ENCODE data around the gene NCEH1. TPM values are rescaled to one million over a fixed set of nuclear protein-coding genes. Genes with fewer than 3 reads are reported as not detected.

Gene NCEH1
- total and polyA plus RNA-seq, 2 experiments from 2014 or later = 4.7 to 10.5 TPM

DNA sequence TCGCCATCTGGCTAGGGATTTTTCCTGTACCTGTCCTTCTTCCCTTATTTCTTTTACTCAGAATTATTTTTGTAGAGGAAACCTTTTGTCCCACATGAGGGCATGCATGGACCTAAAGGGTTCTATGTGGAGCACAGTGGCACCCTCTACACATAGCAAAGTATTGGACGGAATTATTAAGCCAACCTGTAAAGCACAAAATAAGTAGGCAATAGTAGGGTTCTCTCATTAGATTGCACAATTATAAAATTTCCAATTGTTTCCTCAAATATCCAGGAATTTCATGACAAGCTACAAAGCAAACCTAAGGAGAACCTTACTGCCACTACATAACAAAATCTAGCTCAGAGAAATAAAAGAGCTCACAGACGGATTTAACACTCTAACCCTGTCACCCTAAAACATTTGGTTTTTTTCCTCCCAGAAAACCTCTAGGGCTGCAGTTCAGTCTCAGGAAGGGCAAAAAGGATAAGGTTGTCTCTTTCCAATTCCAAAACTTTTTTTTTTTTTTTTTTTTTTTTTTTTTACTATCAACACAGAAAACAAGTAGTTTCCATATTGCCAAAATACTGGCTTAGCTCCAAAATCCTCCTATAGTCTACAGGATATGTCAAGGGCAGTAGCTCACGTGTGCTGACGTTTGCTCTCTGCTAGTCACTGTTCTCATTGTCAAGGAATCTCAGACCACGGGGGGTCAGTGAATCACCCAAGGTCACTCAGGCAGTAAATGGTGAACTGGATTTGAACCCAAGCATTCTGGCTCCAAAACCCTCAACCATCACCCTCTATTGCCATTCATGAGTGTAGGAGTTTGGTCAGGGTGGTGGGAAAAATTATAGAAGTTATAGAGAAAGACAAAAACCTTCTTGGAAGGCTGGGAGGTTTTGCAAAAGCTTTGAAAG lies 52.3 kb downstream of the NCEH1 start:
- H4K20me1 ChIP-seq (ENCODE audit: insufficient read depth, poor library complexity, severe bottlenecking) = no peaks in the 10 kb centered on the region
- H3K4me3 ChIP-seq = no peak overlapping the region
- H3K4me2 ChIP-seq = no peak overlapping the region
- no peaks in the 10 kb centered on the region for H3K27me3 ChIP-seq
- H3K9me3 ChIP-seq (ENCODE audit: low read depth) = no peaks in the 10 kb centered on the region
- TF ChIP-seq EZH2 (IDR thresholded peaks at IDR 0.05; ENCODE audit: borderline replicate concordance) (no peak), EZH2phosphoT487 (IDR thresholded peaks at IDR 0.05; ENCODE audit: low read depth, severe bottlenecking, unreplicated experiment) (no peak)
- TF ChIP-seq, protein P1, sequence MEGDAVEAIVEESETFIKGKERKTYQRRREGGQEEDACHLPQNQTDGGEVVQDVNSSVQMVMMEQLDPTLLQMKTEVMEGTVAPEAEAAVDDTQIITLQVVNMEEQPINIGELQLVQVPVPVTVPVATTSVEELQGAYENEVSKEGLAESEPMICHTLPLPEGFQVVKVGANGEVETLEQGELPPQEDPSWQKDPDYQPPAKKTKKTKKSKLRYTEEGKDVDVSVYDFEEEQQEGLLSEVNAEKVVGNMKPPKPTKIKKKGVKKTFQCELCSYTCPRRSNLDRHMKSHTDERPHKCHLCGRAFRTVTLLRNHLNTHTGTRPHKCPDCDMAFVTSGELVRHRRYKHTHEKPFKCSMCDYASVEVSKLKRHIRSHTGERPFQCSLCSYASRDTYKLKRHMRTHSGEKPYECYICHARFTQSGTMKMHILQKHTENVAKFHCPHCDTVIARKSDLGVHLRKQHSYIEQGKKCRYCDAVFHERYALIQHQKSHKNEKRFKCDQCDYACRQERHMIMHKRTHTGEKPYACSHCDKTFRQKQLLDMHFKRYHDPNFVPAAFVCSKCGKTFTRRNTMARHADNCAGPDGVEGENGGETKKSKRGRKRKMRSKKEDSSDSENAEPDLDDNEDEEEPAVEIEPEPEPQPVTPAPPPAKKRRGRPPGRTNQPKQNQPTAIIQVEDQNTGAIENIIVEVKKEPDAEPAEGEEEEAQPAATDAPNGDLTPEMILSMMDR (IDR thresholded peaks at IDR 0.05; ENCODE audit: poor library complexity) = no peak
- WGBS (ENCODE audit: low lambda C conversion rate, missing lambda C conversion rate) = 74% methylated on average over 6 of the region's 6 CpGs
- H2AFZ ChIP-seq = no peak overlapping the region
- DNase-seq (ENCODE audit: low spot score) = peak; percentile 29
- H3K9me2 ChIP-seq (replicated peaks; ENCODE audit: insufficient read depth) = no peaks in the 10 kb centered on the region
- H3K4me1 ChIP-seq (ENCODE audit: insufficient read depth) = no peaks in the 10 kb centered on the region
- H3K36me3 ChIP-seq (replicated peaks; ENCODE audit: insufficient read depth, low read depth) = no peaks in the 10 kb centered on the region
- peak overlapping the region; percentile 23 for H3K27ac ChIP-seq
- H3K79me2 ChIP-seq = no peaks in the 10 kb centered on the region

DNA sequence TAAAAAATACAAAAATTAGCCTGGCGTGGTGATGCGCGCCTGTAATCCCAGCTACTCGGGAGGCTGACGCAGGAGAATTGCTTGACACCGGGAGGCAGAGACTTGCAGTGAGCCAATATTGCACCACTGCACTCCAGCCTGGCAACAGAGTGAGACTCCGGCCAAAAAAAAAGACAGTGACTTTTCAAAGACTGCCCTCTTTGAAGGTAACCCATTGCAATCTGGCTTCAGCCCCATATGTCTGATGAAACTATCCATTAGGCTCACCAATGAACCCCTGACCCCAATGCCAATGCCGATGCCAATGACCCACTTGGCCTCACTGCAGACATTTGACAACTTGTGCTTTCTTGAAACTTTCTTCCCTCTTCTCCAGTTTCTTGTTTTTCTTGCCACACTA lies 54.3 kb downstream of the NCEH1 start:
- WGBS (ENCODE audit: low lambda C conversion rate, missing lambda C conversion rate) = 93% methylated on average over 8 of the region's 8 CpGs
- no peak overlapping the region for H3K27ac ChIP-seq
- no peaks in the 10 kb centered on the region for H3K79me2 ChIP-seq
- TF ChIP-seq EZH2phosphoT487 (IDR thresholded peaks at IDR 0.05; ENCODE audit: low read depth, severe bottlenecking, unreplicated experiment) = no peak
- TF ChIP-seq, protein P1 (IDR thresholded peaks at IDR 0.05; ENCODE audit: poor library complexity) = no peak
- no peak for TF ChIP-seq EZH2 (IDR thresholded peaks at IDR 0.05; ENCODE audit: borderline replicate concordance)
- DNase-seq (ENCODE audit: low spot score) = no peak
- no peak overlapping the region for H3K4me3 ChIP-seq
- no peaks in the 10 kb centered on the region for H3K9me2 ChIP-seq (replicated peaks; ENCODE audit: insufficient read depth)
- no peaks in the 10 kb centered on the region for H3K9me3 ChIP-seq (ENCODE audit: low read depth)
- no peak overlapping the region for H2AFZ ChIP-seq
- H3K4me2 ChIP-seq = no peak overlapping the region
- H3K27me3 ChIP-seq = no peaks in the 10 kb centered on the region
- H3K4me1 ChIP-seq (ENCODE audit: insufficient read depth) = no peaks in the 10 kb centered on the region
- no peaks in the 10 kb centered on the region for H3K36me3 ChIP-seq (replicated peaks; ENCODE audit: insufficient read depth, low read depth)
- H4K20me1 ChIP-seq (ENCODE audit: insufficient read depth, poor library complexity, severe bottlenecking) = no peaks in the 10 kb centered on the region

DNA sequence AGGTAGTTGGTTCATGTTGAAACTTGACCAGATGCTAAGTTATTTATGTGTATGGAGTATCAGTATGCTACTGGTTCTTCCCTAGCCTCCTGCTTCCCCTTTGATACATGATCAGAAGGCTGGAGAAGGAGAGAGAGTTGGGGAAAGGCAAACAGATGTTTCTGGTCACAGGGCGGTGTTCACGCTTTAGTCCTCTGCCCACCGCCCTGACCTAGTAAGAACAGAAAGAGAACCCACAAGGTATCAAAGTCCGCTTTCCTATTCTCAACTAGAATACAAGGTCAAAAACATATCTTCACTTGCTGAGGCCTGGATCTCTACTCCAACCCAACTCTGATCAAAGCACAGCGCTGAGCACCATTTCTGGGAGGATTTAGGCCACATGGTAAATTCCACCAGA lies 55.5 kb downstream of the NCEH1 start:
- H3K27me3 ChIP-seq = no peaks in the 10 kb centered on the region
- no peak overlapping the region for H2AFZ ChIP-seq
- no peaks in the 10 kb centered on the region for H3K4me1 ChIP-seq (ENCODE audit: insufficient read depth)
- no peak for DNase-seq (ENCODE audit: low spot score)
- H3K9me3 ChIP-seq (ENCODE audit: low read depth) = no peaks in the 10 kb centered on the region
- no peaks in the 10 kb centered on the region for H3K36me3 ChIP-seq (replicated peaks; ENCODE audit: insufficient read depth, low read depth)
- H3K9me2 ChIP-seq (replicated peaks; ENCODE audit: insufficient read depth) = no peaks in the 10 kb centered on the region
- TF ChIP-seq EZH2phosphoT487 (IDR thresholded peaks at IDR 0.05; ENCODE audit: low read depth, severe bottlenecking, unreplicated experiment) = no peak
- TF ChIP-seq, protein P1 (IDR thresholded peaks at IDR 0.05; ENCODE audit: poor library complexity) = no peak
- H3K4me3 ChIP-seq = no peak overlapping the region
- H3K79me2 ChIP-seq = no peaks in the 10 kb centered on the region
- 96% methylated on average over 5 of the region's 5 CpGs for WGBS (ENCODE audit: low lambda C conversion rate, missing lambda C conversion rate)
- no peaks in the 10 kb centered on the region for H4K20me1 ChIP-seq (ENCODE audit: insufficient read depth, poor library complexity, severe bottlenecking)
- no peak overlapping the region for H3K4me2 ChIP-seq
- H3K27ac ChIP-seq = no peak overlapping the region
